ENCODE results near the gene EXOG. TPM values are rescaled to one million over a fixed set of nuclear protein-coding genes. Genes with fewer than 3 reads are reported as not detected.

The EXOG gene
- total and polyA plus RNA-seq, 7 donors = 2.4 to 26.9 (median 9.7) TPM

DNA sequence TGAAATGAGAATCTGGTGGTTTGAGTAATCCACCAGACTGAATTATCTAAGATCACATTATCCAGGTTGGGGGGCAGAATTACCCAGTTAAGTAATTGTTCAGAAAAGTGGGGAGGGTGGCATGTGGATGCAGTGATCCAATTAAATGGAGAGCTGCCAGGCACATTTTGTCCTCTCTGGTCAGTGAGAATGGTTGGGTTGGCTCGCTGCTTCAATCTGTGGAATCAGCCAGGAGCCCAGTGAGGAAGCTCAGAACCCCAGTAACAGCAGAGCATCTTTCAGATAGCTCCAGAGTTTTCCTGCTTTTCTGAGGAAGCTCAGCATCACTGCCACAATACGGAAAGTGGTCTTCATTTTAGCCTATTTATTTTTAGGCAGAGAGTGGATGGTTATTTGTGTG lies 6.4 kb upstream of the EXOG start:
- H3K27me3 ChIP-seq = no peaks in the 10 kb centered on the region
- WGBS, 2 donors = 92 to 99% methylated on average over 2 of the region's 2 CpGs
- no peak overlapping the region for H3K27ac ChIP-seq
- intact Hi-C loops (cut with DNase I) = loop anchor here (10.0 kb wide), 1 partner anchor 165 kb away; no protein-coding TSS in a partner anchor
- H3K9me3 ChIP-seq = no peaks in the 10 kb centered on the region
- peaks cover 0 to 6% (median 0%) of the 10 kb centered on the region in 4 donors for H3K4me1 ChIP-seq
- peaks cover 0 to 4% (median 0%) of the 10 kb centered on the region in 4 donors for H3K36me3 ChIP-seq
- no peak overlapping the region for H3K4me3 ChIP-seq
- TF ChIP-seq, protein P1, sequence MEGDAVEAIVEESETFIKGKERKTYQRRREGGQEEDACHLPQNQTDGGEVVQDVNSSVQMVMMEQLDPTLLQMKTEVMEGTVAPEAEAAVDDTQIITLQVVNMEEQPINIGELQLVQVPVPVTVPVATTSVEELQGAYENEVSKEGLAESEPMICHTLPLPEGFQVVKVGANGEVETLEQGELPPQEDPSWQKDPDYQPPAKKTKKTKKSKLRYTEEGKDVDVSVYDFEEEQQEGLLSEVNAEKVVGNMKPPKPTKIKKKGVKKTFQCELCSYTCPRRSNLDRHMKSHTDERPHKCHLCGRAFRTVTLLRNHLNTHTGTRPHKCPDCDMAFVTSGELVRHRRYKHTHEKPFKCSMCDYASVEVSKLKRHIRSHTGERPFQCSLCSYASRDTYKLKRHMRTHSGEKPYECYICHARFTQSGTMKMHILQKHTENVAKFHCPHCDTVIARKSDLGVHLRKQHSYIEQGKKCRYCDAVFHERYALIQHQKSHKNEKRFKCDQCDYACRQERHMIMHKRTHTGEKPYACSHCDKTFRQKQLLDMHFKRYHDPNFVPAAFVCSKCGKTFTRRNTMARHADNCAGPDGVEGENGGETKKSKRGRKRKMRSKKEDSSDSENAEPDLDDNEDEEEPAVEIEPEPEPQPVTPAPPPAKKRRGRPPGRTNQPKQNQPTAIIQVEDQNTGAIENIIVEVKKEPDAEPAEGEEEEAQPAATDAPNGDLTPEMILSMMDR (IDR thresholded peaks at IDR 0.05) = no peak
- no peak for TF ChIP-seq POLR2AphosphoS5 (IDR thresholded peaks at IDR 0.05)
- no peak for DNase-seq

DNA sequence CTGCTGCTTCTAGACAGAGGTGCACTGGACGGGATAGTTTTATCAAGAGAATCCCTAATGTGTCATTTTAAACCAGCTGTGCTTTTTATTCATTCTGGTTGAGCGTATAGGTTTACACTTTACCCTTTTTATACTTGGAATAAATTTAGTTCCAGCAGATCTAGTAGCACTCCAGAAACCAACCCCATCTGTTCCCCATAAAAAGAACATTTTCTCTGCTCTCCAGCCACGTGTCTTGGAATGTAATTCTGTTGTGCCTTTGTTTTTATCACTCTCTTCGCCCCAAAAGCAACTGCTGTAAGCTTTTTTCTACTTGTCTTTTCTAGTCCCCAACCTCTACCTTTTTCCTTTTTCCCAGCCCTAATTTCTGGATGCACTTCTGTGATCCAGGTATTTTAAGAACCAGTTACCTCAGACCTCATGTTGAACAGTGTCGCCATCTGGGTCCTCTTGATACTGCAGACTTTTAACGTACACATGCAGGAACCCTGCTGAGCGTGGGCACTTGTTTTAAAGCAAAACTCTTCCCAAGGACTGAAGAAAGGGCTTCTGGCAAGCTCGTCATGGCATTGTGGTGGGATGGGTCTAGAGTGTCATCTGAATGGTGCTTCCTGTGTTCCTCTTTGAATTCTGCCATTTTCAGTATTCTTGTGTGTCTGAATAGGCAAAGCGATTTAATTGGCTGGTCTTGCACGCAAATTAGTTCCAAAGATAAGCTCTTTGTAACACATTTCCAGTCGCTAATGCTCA lies 5.7 kb upstream of the EXOG start:
- H3K4me3 ChIP-seq = no peak overlapping the region
- H3K9me3 ChIP-seq = no peaks in the 10 kb centered on the region
- H3K4me1 ChIP-seq = peaks cover 0 to 6% (median 0%) of the 10 kb centered on the region in 4 donors
- WGBS, 2 donors = 86 to 93% methylated on average over 11 of the region's 11 CpGs
- no peak for DNase-seq
- H3K27ac ChIP-seq = no peak overlapping the region
- no peak for TF ChIP-seq EP300 (IDR thresholded peaks at IDR 0.05)
- TF ChIP-seq, protein P1 (IDR thresholded peaks at IDR 0.05) = no peak
- TF ChIP-seq POLR2AphosphoS5 (IDR thresholded peaks at IDR 0.05) = no peak
- TF ChIP-seq POLR2A (IDR thresholded peaks at IDR 0.05) = no peak
- H3K27me3 ChIP-seq = no peaks in the 10 kb centered on the region
- intact Hi-C loops (cut with DNase I) = loop anchor here (10.0 kb wide), 1 partner anchor 164 kb away; no protein-coding TSS in a partner anchor
- H3K36me3 ChIP-seq = no peaks in the 10 kb centered on the region

DNA sequence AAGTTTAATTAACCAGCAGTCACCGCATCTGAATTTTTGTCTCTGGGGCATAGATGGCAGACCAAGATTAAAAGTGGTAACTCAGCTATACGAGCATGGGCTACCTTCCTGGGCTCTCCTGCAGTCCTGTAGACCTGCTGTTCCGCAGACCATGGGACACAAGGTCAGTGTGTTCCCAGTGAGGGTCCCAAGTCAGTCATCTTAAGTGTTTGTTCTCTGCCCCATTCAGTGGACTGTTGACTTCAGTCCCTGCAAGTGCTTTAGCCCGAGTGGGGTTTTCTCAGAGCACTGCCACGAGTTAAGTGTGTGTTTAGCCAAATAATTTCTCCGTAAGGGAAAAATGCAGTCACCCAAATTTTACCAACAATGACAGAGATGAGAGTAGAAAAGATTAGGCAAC lies 4.9 kb upstream of the EXOG start:
- intact Hi-C loops (cut with DNase I) = loop anchor here (10.0 kb wide), 1 partner anchor 164 kb away; no protein-coding TSS in a partner anchor
- no peaks in the 10 kb centered on the region for H3K27me3 ChIP-seq
- DNase-seq = no peak
- H3K9me3 ChIP-seq = no peaks in the 10 kb centered on the region
- H3K4me1 ChIP-seq = peaks cover 0 to 6% (median 0%) of the 10 kb centered on the region in 4 donors
- no peak overlapping the region for H3K27ac ChIP-seq
- no peaks in the 10 kb centered on the region for H3K36me3 ChIP-seq
- TF ChIP-seq EP300 (IDR thresholded peaks at IDR 0.05) (no peak), POLR2AphosphoS5 (IDR thresholded peaks at IDR 0.05) (no peak), POLR2A (IDR thresholded peaks at IDR 0.05) (no peak)
- TF ChIP-seq, protein P1 (IDR thresholded peaks at IDR 0.05) = no peak
- 93 to 95% methylated on average over 6 of the region's 6 CpGs for WGBS, 2 donors
- H3K4me3 ChIP-seq = no peak overlapping the region

DNA sequence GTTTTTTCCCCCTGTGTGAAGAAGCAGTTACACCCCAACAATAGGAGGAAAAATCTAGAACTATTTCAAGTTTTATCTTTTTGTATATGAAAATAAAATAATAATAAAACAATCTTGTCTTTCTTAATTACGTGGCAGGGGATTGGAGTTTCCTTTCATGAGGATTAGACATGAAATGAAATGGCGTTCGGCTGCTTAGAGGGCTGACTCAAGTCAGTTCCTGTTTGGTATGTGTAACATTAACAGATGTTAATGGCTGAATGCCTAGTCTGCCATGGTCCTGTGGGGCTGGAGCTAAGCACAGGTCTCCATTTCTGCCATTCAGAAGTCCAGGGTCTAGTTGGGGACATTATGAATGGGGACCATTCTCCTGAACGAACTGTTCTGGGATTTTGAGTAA lies 3.1 kb upstream of the EXOG start:
- peaks cover 0 to 12% (median 8%) of the 10 kb centered on the region in 4 donors for H3K4me1 ChIP-seq

More for the DNA sequence above, 3.1 kb upstream of the EXOG start:
- H3K27me3 ChIP-seq = no peaks in the 10 kb centered on the region
- TF ChIP-seq EP300 (IDR thresholded peaks at IDR 0.05) = no peak
- no peak for TF ChIP-seq POLR2AphosphoS5 (IDR thresholded peaks at IDR 0.05)
- TF ChIP-seq, protein P1 (IDR thresholded peaks at IDR 0.05) = no peak
- TF ChIP-seq POLR2A (IDR thresholded peaks at IDR 0.05) = no peak
- DNase-seq = no peak
- H3K4me3 ChIP-seq = no peak overlapping the region
- H3K9me3 ChIP-seq = no peaks in the 10 kb centered on the region
- no peaks in the 10 kb centered on the region for H3K36me3 ChIP-seq
- intact Hi-C loops (cut with DNase I) = loop anchor here (10.0 kb wide), 1 partner anchor 162 kb away; no protein-coding TSS in a partner anchor
- WGBS, 2 donors = 80 to 86% methylated on average over 4 of the region's 4 CpGs
- peak overlapping the region in 2 of 4 donors; percentile 3 to 32 for H3K27ac ChIP-seq
